ENCODE measurements around the gene ADAMTS8.

ADAMTS8 gene

GRCh38 chr11:130462931-130463330, 34.5 kb upstream of the ADAMTS8 start:
- no peak for DNase-seq (ENCODE audit: low read depth)

GRCh38 chr11:130462101-130462885, 33.9 kb upstream of the ADAMTS8 start:
- no peak for DNase-seq (ENCODE audit: low read depth)

DNA sequence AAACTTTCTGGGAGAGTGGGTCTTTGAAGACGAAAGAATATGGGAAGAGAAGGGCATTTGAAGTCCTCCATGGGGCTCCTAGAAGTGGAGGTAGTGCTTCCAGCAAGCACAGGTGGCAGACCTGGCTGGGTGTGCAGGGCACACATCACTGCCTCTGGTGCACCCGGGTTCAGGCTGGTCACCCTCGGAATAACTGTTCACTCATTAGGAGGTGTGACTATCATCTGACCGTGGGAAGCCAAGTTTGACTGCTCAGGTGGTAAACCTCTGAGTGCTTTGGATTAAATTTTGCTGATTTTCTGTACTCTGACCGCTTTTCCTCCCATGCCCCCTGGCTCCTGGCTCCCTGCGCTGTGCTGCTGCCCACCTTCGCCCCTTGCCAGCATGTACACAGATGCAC, 31.1 kb upstream of the ADAMTS8 start:
- DNase-seq (ENCODE audit: low read depth): no peak

DNA sequence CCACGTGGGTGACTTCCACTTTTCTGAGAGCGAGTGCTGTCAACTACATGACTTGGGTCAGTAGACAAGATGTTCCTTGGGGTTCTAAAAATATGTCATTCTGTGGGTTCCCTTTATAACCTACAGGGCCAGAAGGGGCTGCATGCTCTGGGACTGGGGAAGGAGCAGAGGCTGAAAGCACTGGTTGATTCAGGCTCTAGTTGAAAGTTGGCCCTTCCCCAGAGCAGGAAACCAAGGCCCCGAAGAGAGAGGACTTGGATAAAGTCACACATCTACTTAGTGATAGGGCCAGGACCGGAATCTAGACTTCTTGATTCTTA, 30.0 kb upstream of the ADAMTS8 start:
- no peak for DNase-seq (ENCODE audit: low read depth)

- no peak for DNase-seq (ENCODE audit: low read depth)
These were observed 29.4 kb upstream of the ADAMTS8 start for GRCh38 chr11:130457623-130458409.

- DNase-seq (ENCODE audit: low read depth): peak; percentile 83
These were observed 27.9 kb upstream of the ADAMTS8 start for GRCh38 chr11:130456286-130456685.

DNA sequence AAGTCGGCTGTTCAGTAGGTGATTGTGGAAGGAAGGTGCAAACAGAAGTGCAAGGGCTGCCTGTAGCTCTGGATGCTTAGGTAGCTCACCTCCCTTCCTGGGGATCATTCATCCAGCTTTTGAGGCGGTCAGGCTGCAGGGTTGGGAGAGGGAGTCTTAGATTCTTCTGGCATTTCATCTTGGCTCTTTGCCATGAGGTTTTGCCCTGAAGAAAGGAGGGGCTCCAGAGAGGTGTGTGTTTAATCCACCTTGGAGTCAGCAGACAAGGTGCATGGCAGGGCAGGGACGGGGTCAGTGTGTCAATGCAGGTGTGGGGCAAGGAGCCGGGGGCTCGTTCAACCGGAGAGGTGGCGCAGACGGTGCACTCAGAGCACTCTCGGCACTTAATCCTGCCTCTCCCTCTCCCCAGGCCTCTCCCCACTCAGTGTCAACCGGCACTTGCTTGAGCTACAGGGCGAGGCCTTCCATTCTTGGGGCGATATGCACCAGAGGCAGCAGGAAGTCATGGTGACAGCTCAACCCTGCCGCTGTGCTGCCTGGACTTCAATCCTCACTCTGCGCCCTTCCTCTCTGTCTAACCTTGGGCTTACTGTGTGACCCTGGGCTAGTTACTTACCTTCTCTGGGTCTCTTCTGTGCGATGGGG, 27.2 kb upstream of the ADAMTS8 start:
- no peak for DNase-seq (ENCODE audit: low read depth)

DNA sequence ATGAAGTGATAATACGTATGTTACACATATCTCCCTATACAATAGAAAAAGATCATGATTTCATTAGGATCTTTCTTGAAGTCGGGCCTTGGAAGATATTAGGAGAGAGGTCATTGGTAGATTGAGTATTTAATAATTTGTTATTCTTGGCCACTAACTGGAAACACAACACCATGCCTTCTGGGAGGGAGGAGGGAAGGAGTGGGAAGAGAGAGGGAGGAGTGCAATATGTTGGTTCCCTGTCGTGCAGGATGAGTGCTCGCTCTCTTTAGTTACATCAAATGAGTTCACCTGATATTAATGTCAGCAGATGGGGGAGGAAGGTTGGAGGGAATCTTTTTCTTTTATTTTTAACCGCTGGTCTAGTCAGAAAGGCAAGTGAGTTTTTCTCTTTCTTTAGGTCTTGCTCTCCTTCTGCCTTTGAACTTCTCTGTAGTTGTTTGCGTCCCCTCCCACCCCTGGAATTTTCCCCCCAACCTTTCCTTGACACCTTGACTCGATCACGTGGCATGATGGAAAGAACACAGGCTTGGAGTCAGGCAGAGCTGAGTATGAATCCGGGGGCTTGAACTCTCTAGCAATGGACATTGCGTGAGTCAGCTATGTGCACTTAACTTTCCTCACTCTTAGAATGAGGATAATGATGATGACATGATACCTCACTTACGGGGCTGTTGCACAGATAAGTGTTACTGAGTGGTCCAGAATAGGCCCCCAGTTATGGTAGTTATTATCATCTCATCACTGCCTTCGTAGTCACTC, 26.3 kb upstream of the ADAMTS8 start:
- no peak for DNase-seq (ENCODE audit: low read depth)

DNA sequence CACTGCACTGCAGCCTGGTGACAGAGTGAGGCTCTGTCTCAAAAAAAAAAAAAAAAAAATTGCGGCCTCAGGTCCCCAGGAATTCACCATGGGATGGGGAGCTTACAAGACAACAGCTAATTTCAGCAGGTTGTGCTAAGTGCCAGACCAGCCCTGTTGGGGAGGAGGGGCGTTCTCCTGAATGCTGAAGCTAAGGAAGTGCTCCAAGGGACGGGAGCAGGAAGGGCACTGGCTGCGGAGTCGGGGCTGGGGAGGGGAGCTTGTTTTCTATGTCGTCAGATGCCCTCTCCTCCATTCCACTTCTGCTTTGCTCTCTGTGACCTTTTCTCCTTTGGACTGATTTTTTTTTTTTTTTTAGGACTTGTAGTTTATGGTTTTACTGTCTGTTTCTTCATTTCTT, 24.5 kb upstream of the ADAMTS8 start:
- DNase-seq (ENCODE audit: low read depth): no peak

GRCh38 chr11:130452176-130452575, 23.8 kb upstream of the ADAMTS8 start:
- DNase-seq (ENCODE audit: low read depth): no peak

GRCh38 chr11:130451231-130452019, 23.0 kb upstream of the ADAMTS8 start:
- DNase-seq (ENCODE audit: low read depth): peak; percentile 41

- DNase-seq (ENCODE audit: low read depth): peak; percentile 55
These were observed 21.8 kb upstream of the ADAMTS8 start for GRCh38 chr11:130449996-130450769.

DNA sequence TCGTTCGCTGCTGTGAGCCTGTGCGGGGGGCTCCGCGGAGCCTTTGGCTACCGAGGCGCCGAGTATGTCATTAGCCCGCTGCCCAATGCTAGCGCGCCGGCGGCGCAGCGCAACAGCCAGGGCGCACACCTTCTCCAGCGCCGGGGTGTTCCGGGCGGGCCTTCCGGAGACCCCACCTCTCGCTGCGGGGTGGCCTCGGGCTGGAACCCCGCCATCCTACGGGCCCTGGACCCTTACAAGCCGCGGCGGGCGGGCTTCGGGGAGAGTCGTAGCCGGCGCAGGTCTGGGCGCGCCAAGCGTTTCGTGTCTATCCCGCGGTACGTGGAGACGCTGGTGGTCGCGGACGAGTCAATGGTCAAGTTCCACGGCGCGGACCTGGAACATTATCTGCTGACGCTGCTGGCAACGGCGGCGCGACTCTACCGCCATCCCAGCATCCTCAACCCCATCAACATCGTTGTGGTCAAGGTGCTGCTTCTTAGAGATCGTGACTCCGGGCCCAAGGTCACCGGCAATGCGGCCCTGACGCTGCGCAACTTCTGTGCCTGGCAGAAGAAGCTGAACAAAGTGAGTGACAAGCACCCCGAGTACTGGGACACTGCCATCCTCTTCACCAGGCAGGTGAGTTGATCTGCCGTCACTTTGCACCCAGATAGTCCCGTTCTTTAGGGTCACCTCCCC, 21.0 kb upstream of the ADAMTS8 start:
- no peak for DNase-seq (ENCODE audit: low read depth)

DNA sequence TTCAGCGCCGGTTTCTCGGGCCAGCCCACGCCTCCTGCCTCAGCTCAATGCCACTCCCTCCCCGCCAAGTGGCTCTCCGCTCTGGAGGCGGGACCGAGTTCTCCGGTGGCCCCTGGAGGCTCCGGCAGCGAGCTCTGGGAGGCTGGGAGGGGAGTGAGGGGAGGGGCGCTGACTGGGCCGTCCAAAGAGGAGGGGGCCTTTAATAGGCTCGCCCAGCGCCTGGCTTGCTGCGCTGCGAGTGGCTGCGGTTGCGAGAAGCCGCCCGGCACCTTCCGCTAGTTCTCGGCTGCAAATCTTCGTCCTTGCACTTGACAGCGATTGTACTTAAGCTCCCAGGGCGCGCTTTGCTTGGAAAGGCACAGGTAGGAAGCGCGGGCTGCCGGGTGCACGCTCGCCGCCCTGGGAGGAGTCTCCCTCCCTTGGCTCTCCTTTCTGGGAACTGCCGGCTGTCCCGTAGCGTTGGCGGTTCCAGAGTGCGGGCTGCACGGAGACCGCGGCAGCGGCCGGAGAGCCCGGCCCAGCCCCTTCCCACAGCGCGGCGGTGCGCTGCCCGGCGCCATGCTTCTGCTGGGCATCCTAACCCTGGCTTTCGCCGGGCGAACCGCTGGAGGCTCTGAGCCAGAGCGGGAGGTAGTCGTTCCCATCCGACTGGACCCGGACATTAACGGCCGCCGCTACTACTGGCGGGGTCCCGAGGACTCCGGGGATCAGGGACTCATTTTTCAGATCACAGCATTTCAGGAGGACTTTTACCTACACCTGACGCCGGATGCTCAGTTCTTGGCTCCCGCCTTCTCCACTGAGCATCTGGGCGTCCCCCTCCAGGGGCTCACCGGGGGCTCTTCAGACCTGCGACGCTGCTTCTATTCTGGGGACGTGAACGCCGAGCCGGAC, 20.3 kb upstream of the ADAMTS8 start, which contains the start of gene ADAMTS15:
TSS of gene ADAMTS15 (plus strand) at position 230 of the 894 bp plus-strand sequence. CDS start at position 559, 329 bp downstream.
- DNase-seq (ENCODE audit: low read depth): peak; percentile 87

DNA sequence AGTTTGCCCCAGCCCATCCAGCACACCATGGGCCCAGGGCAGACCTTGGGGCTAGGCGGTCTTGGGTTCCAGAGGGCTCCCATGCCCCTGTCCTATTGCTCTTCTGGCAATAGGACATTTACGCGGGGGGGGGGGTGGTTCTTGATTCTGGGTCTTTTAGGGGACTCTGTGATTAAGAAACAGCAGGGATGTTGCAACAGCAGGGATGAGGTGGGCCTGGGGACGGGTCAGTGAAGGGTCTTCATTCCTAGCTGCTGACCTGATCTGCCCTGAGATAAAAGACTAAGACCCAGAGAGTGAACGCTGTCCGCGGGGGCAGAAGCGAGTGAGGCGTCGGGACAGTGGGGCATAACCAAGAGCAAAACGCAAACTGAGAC, 19.6 kb upstream of the ADAMTS8 start:
- DNase-seq (ENCODE audit: low read depth): no peak

- no peak for DNase-seq (ENCODE audit: low read depth)
These were observed 17.4 kb upstream of the ADAMTS8 start for GRCh38 chr11:130445788-130446187.

DNA sequence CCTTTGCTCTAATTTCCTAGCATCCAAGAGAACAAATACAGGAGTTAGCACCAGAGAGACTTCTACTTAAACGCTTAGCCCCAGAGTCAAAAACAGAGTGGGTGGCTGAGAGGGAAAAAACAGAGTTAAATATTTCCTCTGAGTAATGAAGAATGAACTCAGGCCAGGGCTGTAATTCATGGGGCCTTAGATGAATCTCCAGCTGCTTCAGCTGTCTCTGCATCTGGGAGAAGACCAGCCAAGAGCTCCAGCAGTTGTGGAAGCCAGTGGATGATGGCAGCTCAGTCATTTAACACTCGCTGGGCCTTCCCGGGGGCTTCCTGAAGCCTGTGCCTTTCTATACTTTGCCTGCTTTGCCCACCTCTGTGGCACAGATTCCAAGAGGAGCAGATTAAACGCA, 14.3 kb upstream of the ADAMTS8 start:
- DNase-seq (ENCODE audit: low read depth): no peak

GRCh38 chr11:130441719-130442118, 13.3 kb upstream of the ADAMTS8 start:
- DNase-seq (ENCODE audit: low read depth): no peak

DNA sequence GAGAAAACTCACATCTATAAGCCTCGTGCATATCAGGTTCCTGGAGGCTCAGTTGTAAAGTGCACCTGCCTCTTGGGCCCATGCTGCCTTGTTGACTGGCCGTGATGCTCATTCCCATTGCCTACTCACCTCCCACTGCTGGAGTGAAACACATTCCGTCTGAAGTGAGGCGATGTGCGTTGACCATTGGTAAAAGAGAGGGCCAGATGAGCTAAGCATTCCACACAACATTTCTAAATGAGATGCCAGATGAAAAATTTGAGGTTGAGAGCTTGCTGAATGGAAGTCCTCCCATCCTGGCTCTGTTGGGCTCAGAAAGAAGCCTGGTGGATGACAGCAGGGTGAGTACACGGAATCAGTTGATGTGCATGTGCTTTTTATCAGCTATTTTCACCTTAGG, 11.5 kb upstream of the ADAMTS8 start:
- DNase-seq (ENCODE audit: low read depth): no peak
